K562 (cell line): ENCODE measurements around the gene MYBL2. TPM values are rescaled to one million over a fixed set of nuclear protein-coding genes. Genes with fewer than 3 reads are reported as not detected.

Source experiments
- ATAC-seq: fragments of 200-7000 bp; cut with Tn5 transposase; 3 replicates; pipeline ENCODE4 v1.9.1; 2020; ENCODE audit warnings: moderate library complexity
- BruUV-seq: library from RNA; stranded (reverse); fragments of 400-500 nt; replicated peaks from 2 replicates; lab custom pipeline; 2021; lab: Mats Ljungman, UMichigan
- CTCF ChIA-PET: fragments of 300-600 bp; formaldehyde crosslinking; extraction: SDS; loops from one replicate; lab custom pipeline; 2021; ENCODE audit warnings: low intra/inter-chr PET ratio; lab: Yijun Ruan, JAX
- POLR2A ChIA-PET: fragments of 300-600, 350-650 bp; sonication (Branson Sonifier 250); formaldehyde crosslinking; extraction: SDS; loops from one replicate; lab custom pipeline; 2021; ENCODE audit warnings: antibody characterized with exemption, inconsistent platforms; lab: Yijun Ruan, JAX
- DNase-seq, 4 experiments: peaks; one replicate each; pipeline versions ENCODE4 v3.0.0 to v3.0.0-alpha.2; 2011 to 2018; ENCODE audit warnings: low spot score in 3 of 4, mixed read lengths in 3 of 4; ENCODE audit errors: extremely low read depth in 1 of 4
- FAIRE-seq: peaks from 2 replicates; lab custom pipeline; 2011; peaks lifted over from hg19 to GRCh38; lab: Jason Lieb, UNC
- H2AFZ ChIP-seq: 2 replicates; pipeline ENCODE4 v1.6.0; 2011; ENCODE audit warnings: low read depth, low read length, control low read depth, inconsistent platforms
- H3K27ac ChIP-seq: fragments of 200-600 bp; 3 replicates; pipeline ENCODE4 v1.8.0; 2011; ENCODE audit warnings: low read depth, mild to moderate bottlenecking, control low read depth, inconsistent platforms, low read length, moderate library complexity, mixed read lengths; ENCODE audit errors: extremely low read depth
- H3K27me3 ChIP-seq, 2 experiments: fragments of 300-600 bp in 1 of 2; 2 replicates in 1 of 2; 3 replicates in 1 of 2; pipeline versions ENCODE4 v1.6.0 to v1.8.0; 2011; ENCODE audit warnings: inconsistent platforms in 2 of 2, low read length in 2 of 2, mild to moderate bottlenecking in 1 of 2, mixed read lengths in 1 of 2, moderate library complexity in 1 of 2; ENCODE audit not compliant: control insufficient read depth in 2 of 2, insufficient read depth in 2 of 2
- H3K36me3 ChIP-seq: fragments of 300-600 bp; 3 replicates; pipeline ENCODE4 v1.8.0; 2011; ENCODE audit warnings: mild to moderate bottlenecking, low read length, inconsistent platforms; ENCODE audit not compliant: control insufficient read depth, insufficient read depth
- H3K4me1 ChIP-seq, 2 experiments: fragments of 200-600 bp in 1 of 2; replicated peaks in 1 of 2; 2 replicates in 1 of 2; 3 replicates in 1 of 2; pipeline versions ENCODE4 v1.5.1 to v1.8.0; 2011; ENCODE audit warnings: inconsistent platforms in 2 of 2, low read length in 2 of 2, mild to moderate bottlenecking in 1 of 2, mixed read lengths in 1 of 2, moderate library complexity in 1 of 2; ENCODE audit not compliant: control insufficient read depth in 2 of 2, insufficient read depth in 2 of 2
- H3K4me2 ChIP-seq: 2 replicates; pipeline ENCODE4 v1.6.1; 2011; ENCODE audit warnings: low read length, control low read depth, inconsistent platforms, mixed read lengths; ENCODE audit not compliant: insufficient read depth
- H3K4me3 ChIP-seq: fragments of 200-600 bp; sonication (generic), shearing (Covaris generic); 2 replicates; pipeline ENCODE4 v1.5.1; 2016; ENCODE audit warnings: control low read depth, inconsistent platforms
- H3K79me2 ChIP-seq: fragments of 200-600 bp; 3 replicates; pipeline ENCODE4 v1.8.0; 2011; ENCODE audit warnings: low read length, inconsistent platforms; ENCODE audit not compliant: control insufficient read depth, insufficient read depth
- H3K9ac ChIP-seq, 2 experiments: 2 replicates each; pipeline versions ENCODE4 v1.6.0 to v1.6.1; 2011; ENCODE audit warnings: low read depth in 2 of 2, low read length in 2 of 2, control low read depth in 1 of 2, inconsistent platforms in 1 of 2, mild to moderate bottlenecking in 1 of 2, mixed read lengths in 1 of 2; ENCODE audit not compliant: insufficient read depth in 1 of 2
- H3K9me1 ChIP-seq: one replicate; pipeline ENCODE4 v1.6.0; 2011; ENCODE audit warnings: inconsistent platforms, mild to moderate bottlenecking, low read length, moderate library complexity; ENCODE audit not compliant: control insufficient read depth, insufficient read depth
- H3K9me3 ChIP-seq: replicated peaks from 2 replicates; pipeline ENCODE4 v1.5.1; 2011; ENCODE audit warnings: low read depth, low read length, inconsistent platforms; ENCODE audit not compliant: control insufficient read depth, insufficient read depth
- H4K20me1 ChIP-seq: replicated peaks from 2 replicates; pipeline ENCODE4 v1.6.1; 2011; ENCODE audit warnings: low read length, inconsistent platforms, mixed read lengths; ENCODE audit not compliant: control insufficient read depth, insufficient read depth
- LARP7 ChIP-seq: fragments of 450-650 bp; IDR thresholded peaks from 2 replicates; pipeline ENCODE4 v1.6.1; 2016
- NCOA6 ChIP-seq: fragments of 450-650 bp; IDR thresholded peaks from 2 replicates; pipeline ENCODE4 v1.6.1; 2017; ENCODE audit warnings: mild to moderate bottlenecking
- RBM25 ChIP-seq: fragments of 200-400 bp; formaldehyde crosslinking; IDR thresholded peaks from 2 replicates; pipeline ENCODE4 v1.6.1; 2018; ENCODE audit warnings: low read length, low read depth, moderate library complexity; ENCODE audit not compliant: severe bottlenecking
- STAG1 ChIP-seq: sonication (generic); formaldehyde crosslinking; IDR thresholded peaks from 2 replicates; pipeline ENCODE4 v1.5.0; 2020; ENCODE audit warnings: missing genetic modification reagents, borderline replicate concordance
- ZBTB1 ChIP-seq: sonication (generic); formaldehyde crosslinking; IDR thresholded peaks from 2 replicates; pipeline ENCODE4 v1.8.1; 2023; ENCODE audit warnings: missing genetic modification reagents, low read depth, mild to moderate bottlenecking, borderline replicate concordance
- WGBS: fragments of 100-300 bp; shearing (Covaris generic); methylation state at CpG from one replicate; pipeline ENCODE4 v1.1.6; 2016; ENCODE audit warnings: low coverage, mixed read lengths; ENCODE audit not compliant: insufficient coverage; ENCODE audit errors: missing lambda C conversion rate; 5-methylcytosine and 5-hydroxymethylcytosine counted together
- in situ Hi-C: fragments of 300-500 bp; cut with MboI; formaldehyde crosslinking; loops from 4 replicates; pipeline ENCODE4 v1.15.0; 2018; ENCODE audit warnings: inconsistent platforms, mixed read lengths
- intact Hi-C: fragments of 100-400 bp; cut with micrococcal nuclease; formaldehyde crosslinking; loops from 2 replicates; pipeline ENCODE4 v1.14.2; 2022
- polyA plus RNA-seq, 8 experiments: library from polyadenylated mRNA; depleted of rRNA in 4 of 8; stranded (reverse) in 5 of 8; unstranded in 3 of 8; fragments of >200 nt; fragmentation: Nextera tagmentation in 2 of 8; fragmentation: Illumina TruSeq in 1 of 8; extraction: Ambion mirVana in 2 of 8; extraction: Trizol in 1 of 8; gene quantifications; 2 replicates each; pipeline versions ENCODE4 v1.2.1 to v1.2.3, GENCODE V29; 2011 to 2014; ENCODE audit warnings: inconsistent platforms in 1 of 8, missing spikeins in 1 of 8
- total RNA-seq, 7 experiments: library from RNA; depleted of rRNA in 6 of 7; stranded (reverse); fragments of >200 nt in 6 of 7; fragmentation: Illumina TruSeq in 2 of 7; extraction: Trizol in 2 of 7; gene quantifications; 2 replicates each; pipeline versions ENCODE4 v1.2.1 to v1.2.3, GENCODE V29; 2011 to 2021; ENCODE audit warnings: low replicate concordance in 1 of 7

Gene MYBL2
- total and polyA plus RNA-seq, 9 of the 15 experiments (the other 6 are each of a cell fraction or from before 2014, with no cell fraction given), result 4.4 to 169 (median 52.5) TPM

DNA sequence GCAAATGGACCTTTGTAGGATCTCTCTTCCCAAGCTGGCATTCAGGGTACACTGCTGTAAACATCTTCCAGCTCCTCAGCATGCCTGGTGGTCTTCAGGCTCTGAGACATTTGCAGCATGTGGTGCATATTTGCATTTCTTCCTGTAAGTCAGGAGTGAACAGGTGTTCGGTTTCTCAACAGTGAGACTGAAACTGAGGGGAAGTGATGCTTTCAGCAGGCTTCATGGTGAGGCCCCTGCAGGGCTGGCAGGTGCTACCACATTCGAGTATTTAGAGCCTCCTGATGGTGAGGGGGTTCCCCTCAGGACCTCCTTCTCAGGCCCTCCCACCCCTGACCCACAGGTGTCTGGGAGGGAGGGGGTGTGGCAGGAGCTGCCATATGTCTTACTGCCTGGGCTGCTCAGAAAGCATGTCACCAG lies 15.1 kb downstream of the MYBL2 start:
- peak in 1 of 4 experiments; percentile 12 for DNase-seq
- 67% methylated on average over 2 of the region's 2 CpGs for WGBS
- no peak overlapping the region for H2AFZ ChIP-seq
- no TSS peak for BruUV-seq
- no peak overlapping the region for H3K27ac ChIP-seq
- peaks cover 13% of the 10 kb centered on the region for H4K20me1 ChIP-seq
- no peak overlapping the region for H3K9ac ChIP-seq
- H3K36me3 ChIP-seq, result peaks cover 59% of the 10 kb centered on the region
- in situ Hi-C loops, result no loop called here
- intact Hi-C loops, result no loop called here
- no peak overlapping the region for H3K4me3 ChIP-seq
- TF ChIP-seq RBM25 (no peak), STAG1 (CRISPR knock-in tag) (0 out of 2 replicates have a peak, but pooled peaks have one; percentile 16)
- H3K27me3 ChIP-seq, result no peaks in the 10 kb centered on the region
- peaks cover 4 to 11% of the 10 kb centered on the region in 2 experiments; a peak in 4 of 5 replicates for H3K4me1 ChIP-seq
- no peak for ATAC-seq
- FAIRE-seq, result no peak
- H3K9me3 ChIP-seq, result no peaks in the 10 kb centered on the region
- ChIA-PET POLR2A (interaction anchor here (1.2 kb wide), 1 partner anchor 11 kb away, joined by 3 read pairs; no protein-coding TSS in a partner anchor), CTCF (no interaction called here)
- no peak overlapping the region for H3K4me2 ChIP-seq
- H3K79me2 ChIP-seq, result peaks cover 17% of the 10 kb centered on the region
- H3K9me1 ChIP-seq, result peaks cover 4% of the 10 kb centered on the region

DNA sequence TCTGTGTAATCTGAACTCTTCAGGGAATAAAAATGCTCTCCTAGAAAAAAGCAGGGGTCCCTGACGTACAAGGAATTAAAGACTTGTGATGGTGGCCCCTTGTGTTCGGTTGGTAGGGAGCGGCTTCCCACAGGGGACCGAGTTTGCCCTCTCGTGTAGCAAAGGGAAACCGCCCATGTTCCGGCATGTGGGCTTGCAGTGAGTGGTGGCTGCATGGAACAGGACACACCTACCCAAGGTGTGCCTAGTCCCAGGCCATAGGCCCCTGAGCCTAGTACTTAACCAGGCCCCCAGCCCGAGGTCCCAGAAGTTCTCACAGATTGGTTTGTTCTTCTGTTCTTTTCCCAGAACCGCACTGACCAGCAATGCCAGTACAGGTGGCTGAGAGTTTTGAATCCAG lies 15.5 kb downstream of the MYBL2 start:
- intact Hi-C loops, result no loop called here
- Histone ChIP-seq H2AFZ (no peak overlapping the region), H3K4me1 (peaks cover 0 to 7% of the 10 kb centered on the region in 2 experiments; a peak in 3 of 5 replicates)
- TF ChIP-seq ZBTB1, result no peak
- no peak for TF ChIP-seq NCOA6
- TF ChIP-seq LARP7, result no peak

More for the DNA sequence above, 15.5 kb downstream of the MYBL2 start:
- no TSS peak for BruUV-seq
- no peaks in the 10 kb centered on the region for H3K27me3 ChIP-seq
- H3K4me2 ChIP-seq, result no peak overlapping the region
- ChIA-PET POLR2A (no interaction called here), CTCF (no interaction called here)
- H3K79me2 ChIP-seq, result peaks cover 13% of the 10 kb centered on the region; the same call in 2 of the 3 replicates
- peaks cover 60% of the 10 kb centered on the region for H3K36me3 ChIP-seq
- WGBS, result 90% methylated on average over 8 of the region's 9 CpGs
- H3K9ac ChIP-seq, result no peak overlapping the region
- FAIRE-seq, result no peak
- no peak for ATAC-seq
- no peak overlapping the region for H3K27ac ChIP-seq
- no peak overlapping the region for H3K4me3 ChIP-seq
- H3K9me1 ChIP-seq, result no peaks in the 10 kb centered on the region
- in situ Hi-C loops, result no loop called here
- no peaks in the 10 kb centered on the region for H3K9me3 ChIP-seq
- H4K20me1 ChIP-seq, result peaks cover 9% of the 10 kb centered on the region
- peak in 1 of 4 experiments; percentile 5 for DNase-seq
